ENCODE results near the gene TMEM175.

Gene TMEM175

DNA sequence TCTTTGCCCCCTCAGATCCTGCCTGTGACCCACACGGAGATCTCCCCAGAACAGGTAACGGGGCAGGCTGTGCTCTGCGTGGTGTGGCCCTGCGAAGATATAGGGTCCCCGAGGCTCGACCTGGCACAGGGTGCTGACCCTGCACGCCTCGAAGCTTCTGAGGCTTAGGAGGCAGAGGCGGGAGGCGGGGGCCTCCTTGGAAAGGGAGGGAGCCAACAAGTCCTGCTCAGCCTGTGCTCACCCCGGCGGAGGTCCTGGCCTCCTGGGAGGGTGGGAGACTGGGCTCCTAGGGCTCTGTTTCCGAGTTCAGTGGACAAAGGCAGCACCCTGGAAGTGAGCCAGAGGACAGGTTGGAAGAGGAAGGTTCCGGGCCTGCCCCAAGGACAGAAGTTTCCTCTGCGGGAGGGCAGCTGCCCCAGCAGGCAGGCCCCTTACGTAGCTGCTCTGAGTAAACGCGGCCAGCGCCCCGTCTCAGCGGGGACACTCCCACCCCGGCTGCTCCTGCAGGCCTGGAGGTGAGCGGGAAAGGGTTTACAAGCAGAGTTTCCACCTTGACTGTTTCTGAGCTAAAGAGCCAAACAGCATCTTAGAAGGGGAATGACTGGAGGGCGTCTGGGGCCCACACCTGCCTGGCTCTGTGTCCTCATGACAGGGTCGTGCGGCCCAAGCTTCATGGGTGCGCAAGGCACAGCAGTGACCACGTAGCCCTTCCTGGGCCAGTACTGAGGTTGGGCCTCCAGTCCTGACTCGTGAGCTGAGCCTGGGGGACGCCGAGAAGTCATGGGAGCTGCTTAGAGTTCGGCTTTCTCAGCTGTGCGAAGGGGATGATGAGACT lies 16.1 kb downstream of the TMEM175 start:
- DNase-seq = no peak

DNA sequence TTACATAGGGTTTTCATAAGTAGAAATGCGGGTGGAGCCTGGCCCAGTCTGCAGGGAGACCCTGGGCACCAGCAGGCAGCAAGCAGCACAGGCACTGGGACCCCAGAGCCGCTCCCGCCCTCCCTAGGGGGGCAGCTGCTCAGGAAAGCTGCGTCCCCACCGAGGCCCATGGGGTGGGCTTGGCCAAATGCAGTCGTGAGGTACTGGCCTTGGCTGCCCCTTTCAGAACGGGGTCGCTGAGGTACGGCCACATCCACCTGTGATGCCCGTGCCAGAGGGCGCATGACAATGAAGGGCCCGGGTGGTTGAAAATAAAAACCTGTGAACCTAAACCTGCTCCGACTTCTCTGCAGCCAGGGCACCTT lies 16.7 kb downstream of the TMEM175 start:
- no peak for DNase-seq

DNA sequence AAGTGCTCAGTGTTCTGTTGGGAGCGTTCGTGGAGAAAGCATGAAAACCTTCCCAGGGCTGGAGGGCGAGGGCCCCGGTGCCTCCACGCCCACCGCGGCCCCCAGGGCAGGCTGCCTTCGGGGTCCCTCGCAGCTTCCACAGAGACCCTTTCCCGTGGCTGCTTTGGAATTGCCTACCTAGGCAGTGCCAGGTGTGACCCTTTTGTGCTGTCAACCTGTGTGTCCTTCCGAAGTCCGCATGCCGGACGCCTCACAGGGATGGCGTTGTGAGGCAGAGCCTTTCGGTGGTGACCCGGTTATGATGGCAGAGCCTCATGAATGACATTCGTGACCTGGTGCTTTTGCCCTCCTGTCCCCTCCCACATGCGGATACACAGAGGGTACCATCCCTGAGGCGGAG lies 17.4 kb downstream of the TMEM175 start:
- no peak for DNase-seq

DNA sequence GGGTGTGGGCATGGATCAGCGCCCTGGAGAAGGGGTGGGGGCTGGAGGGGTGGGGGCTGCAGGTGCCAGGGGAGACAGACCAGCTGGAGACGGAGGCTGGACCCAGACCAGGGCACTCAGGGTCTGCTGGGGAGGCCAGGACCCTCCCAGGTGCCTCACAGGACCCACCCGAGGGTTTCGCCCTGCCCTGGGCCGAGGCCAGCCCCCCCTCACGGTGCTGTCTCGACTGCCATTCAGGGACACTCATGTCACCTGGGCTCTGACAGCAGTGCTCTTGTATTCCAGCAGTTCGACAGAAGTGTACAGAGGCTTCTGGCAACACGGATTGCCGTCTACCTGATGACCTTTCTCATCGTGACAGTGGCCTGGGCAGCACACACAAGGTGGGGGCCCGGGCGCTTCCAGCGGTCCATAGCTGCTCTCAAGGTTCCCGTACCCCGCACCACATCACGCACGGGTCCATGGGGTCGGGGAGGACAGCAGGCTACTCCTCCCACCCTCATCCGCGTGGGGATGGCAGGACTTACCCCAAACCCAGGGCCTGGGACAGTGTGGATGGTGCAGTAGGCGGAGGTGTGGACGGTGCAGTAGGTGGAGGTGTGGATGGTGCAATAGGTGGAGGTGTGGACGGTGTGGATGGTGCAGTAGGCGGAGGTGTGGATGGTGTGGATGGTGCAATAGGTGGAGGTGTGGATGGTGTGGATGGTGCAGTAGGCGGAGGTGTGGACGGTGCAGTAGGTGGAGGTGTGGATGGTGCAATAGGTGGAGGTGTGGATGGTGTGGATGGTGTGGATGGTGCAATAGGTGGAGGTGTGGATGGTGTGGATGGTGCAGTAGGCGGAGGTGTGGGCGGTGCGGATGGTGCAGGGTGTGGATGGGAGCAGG lies 18.1 kb downstream of the TMEM175 start:
- DNase-seq = no peak

DNA sequence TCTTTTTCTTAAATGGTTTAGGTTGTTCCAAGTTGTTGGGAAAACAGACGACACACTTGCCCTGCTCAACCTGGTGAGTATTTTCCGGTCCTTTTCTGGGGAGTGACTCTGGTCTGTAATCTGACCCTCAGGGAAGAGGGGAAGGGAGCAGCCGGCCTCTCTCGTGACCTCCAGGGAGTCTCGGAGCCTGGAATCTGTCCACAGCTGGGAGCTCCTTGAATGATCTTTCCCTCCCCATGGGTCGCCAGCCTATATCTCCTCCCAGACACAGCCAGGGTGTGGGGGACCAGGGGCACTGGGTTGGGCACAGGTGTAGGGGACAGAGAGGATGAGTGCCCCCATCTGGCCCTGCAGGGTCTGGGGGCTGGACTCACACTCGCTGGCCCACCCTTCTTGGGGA lies 18.9 kb downstream of the TMEM175 start:
- no peak for DNase-seq

DNA sequence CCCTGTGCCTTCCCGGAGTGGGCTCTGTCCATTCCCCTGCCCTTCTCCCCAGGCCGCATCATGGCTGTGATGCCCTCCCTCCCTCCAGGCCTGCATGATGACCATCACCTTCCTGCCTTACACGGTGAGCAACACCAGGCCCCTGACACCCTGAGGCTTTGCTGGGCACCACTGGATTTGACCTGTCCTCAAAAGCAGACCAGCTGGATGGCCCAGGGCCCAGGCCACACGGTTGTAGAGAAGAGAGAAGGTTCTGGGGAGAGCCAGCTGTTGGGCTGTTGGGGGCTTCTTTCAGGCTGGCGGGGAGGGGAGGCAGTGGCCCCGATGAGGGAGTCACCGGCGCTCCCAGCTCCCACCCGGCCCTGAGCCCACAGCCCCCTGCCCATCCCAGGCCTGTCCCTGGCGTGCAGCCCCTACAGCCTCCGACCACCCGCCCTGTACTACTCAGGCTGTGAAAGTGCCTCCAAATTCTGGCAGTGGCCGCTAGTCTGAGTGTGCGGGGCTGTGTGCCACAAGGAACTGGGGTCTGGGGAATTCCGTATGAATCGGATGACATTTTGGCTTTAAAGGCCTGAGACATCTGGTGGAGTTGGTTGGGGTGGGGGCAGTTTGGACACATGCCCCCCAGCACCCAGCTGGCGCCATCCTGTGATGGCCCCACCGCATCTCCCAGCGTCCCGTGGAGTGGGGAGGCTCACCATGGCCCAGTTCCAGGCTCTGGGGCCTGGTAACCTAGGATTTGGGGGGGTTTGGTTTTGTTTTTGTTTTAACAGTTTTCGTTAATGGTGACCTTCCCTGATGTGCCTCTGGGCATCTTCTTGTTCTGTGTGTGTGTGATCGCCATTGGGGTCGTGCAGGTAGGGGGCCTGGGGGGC lies 19.6 kb downstream of the TMEM175 start:
- no peak for DNase-seq

DNA sequence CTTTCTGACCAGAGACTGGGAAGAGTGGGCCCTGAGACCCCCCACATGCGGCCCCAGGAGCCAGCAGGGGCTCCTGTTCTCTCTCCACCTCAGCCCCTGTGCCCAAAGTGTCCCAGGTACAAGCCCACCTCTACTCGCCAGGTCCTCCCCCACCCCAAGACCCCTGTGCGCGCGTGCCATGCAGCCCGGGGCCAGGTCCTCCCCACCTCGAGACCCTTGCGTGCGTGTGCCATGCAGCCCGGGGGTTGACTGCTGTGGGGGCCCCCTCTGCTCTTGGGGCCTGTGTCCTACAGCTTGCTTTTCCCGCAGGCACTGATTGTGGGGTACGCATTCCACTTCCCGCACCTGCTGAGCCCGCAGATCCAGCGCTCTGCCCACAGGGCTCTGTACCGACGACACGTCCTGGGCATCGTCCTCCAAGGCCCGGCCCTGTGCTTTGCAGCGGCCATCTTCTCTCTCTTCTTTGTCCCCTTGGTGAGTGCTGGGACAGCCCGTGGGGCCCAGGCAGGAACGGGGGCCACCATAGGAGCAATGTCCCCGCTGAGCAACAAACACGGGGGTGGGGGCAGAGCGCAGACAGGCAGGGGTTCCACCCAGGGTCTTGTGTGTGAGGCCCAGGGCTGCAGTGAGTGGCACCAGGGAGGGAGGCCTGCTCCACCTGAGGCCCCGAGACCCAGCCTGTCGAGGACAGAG lies 20.8 kb downstream of the TMEM175 start:
- no peak for DNase-seq

DNA sequence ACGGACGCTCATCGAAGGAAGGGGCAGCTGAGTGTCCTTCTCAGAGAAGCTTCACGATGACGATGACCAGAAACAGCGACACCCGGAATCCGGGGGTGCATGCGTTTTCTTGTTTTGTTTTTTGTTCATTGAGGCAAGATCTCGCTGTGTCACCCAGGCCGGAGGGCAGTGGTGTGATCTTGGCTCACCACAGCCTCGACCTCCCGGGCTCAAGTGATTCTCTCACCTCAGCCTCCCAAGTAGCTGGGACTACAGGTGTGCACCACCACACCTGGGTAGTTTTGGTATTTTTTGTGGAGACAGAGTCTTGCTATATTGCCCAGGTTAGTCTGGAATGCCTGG lies 21.3 kb downstream of the TMEM175 start:
- DNase-seq = no peak

DNA sequence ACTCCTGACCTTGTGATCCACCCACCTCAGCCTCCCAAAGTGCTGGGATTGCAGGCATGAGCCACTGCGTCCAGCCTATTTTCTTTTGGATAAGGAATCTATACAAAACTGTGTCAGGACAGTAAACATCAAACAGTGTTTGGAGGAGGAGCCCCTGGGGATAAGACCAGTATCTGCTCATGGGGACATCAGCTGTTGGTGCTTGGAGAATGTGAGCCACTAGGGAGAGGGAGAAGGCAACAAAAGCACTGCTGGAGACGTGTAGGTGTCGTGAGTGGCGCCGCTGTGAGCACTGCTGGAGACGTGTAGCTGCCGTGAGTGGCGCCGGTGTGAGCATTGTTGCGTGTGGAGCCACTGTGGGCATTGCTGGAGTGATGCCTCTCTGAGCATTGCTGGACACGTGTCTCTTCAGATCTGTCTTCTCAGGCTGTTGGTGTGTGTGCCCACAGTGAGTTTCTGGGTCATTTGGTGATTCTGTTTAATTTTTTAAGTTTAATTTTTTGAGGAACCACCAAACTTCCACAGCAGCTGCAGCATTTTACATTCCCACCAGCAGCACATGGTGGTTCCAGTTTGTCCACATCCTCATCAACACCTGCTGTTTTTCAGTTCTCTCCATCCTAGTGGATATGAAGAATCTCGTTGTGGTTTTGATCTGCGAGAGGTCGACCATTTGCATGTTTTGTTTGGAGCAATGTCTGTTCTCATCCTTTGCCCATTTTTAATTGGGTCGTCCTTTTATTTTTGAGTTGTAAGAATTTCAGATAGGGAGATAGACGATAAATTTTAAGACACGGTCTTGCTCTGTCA lies 22.2 kb downstream of the TMEM175 start:
- no peak for DNase-seq

DNA sequence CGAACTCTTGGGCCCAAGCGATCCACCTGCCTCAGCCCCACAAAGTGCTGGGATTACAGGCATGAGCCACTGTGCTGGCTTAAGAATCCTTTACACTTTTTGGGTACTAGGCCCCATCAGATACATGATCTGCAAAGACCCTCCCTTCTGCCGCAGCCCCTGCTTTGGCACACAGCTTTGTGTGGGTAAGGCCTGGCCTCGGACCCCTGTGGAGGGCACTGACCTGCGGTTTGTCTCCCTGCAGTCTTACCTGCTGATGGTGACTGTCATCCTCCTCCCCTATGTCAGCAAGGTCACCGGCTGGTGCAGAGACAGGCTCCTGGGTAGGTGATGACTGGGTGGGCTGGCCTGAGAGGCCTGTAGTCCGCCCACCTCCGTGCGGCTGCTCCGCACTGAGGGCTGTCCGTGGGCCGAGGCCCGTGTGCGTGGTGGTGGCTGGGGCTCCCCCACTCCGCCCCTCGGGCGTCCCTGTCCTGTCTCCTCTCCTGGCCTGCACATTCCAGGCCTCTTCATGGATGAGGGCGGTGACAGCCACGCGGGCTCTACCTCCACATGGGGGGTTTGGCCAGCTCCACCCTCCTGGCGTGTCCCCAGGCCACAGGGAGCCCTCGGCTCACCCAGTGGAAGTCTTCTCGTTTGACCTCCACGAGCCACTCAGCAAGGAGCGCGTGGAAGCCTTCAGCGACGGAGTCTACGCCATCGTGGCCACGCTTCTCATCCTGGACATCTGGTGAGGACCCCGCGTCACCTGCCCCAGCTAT lies 23.1 kb downstream of the TMEM175 start:
- no peak for DNase-seq

DNA sequence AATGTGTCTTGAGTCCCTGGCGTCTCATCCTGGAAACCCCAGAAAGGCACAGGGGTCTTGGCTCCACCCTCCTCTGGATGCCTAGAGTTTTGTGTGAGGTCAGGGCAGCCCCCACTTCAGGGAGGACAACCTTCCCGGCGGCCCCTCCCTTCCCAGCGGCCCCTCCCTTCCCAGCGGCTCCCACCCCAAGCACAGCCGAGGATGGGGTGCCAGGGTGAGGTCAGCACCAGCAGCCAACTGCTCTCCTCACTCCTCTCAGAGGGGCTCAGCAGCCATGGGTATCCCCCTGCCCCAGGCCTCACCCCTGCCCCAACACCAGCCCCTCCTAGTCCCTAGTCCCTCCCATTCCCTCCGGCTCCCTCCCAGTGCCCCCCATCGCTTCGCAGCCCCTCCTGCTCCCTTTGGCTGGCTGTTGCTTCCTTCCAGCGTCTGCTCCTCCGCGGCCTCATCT lies 23.7 kb downstream of the TMEM175 start:
- DNase-seq = no peak

DNA sequence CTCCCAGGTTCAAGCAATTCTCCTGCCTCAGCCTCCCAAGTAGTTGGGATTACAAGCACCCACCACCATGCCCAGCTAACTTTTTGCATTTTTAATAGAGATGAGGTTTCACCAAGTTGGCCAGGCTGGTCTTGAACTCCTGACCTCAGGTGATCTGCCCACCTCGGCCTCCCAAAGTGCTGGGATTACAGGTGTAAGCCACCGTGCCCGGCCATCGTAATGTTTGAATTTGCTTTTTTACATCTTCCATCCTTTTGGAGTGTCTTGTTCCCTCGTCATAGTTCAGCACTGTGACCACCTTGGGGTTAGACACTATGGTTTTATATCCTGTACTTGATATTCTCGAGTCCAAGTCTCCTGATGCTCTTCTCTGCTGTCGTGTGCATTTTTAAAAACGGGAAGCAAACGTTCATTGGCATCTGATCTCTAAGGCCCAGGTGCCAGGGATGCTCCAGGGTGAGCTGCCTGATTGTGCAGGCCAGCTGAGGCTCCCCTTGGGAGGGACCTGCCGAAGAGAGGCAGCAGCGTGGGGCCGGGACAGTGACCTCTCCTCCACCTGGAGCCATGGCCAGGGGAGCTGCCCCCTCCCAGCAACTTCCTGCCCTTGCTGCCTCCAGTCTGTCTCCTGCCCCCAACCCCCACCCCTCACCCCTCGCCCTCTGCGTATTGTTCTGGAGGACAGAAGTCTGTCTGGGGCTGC lies 24.4 kb downstream of the TMEM175 start:
- DNase-seq = no peak

DNA sequence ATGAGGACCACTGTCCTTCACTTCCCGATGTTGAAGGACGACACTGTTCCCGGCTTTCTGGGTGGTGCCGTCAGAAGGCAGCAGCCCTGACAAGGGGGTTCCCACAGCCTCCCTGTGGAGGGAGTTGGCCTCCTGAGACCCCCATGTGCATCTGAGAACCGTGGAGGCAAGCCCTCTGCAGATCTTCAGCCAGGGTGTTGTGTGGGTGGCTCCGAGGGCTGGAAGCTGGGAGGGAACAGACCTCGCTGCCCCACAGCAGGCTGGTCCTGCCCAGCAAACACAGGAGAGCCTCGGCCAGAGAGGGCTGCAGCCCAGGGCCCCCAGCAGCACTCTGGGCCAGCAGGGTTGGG lies 24.9 kb downstream of the TMEM175 start:
- DNase-seq = no peak

DNA sequence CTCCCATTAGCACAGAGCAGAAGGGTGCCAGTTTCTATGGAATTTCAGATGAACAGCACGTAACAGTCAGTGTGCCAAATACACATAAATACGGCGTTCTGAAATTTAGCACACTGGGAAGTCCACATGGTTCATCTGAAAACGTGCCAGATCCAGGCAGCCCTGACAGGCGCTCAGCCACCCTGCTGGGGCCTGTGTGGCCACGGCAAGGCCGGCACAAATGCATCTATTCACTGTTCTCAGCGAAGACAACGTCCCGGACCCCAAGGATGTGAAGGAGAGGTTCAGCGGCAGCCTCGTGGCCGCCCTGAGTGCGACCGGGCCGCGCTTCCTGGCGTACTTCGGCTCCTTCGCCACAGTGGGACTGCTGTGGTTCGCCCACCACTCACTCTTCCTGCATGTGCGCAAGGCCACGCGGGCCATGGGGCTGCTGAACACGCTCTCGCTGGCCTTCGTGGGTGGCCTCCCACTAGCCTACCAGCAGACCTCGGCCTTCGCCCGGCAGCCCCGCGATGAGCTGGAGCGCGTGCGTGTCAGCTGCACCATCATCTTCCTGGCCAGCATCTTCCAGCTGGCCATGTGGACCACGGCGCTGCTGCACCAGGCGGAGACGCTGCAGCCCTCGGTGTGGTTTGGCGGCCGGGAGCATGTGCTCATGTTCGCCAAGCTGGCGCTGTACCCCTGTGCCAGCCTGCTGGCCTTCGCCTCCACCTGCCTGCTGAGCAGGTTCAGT lies 25.5 kb downstream of the TMEM175 start:
- no peak for DNase-seq

DNA sequence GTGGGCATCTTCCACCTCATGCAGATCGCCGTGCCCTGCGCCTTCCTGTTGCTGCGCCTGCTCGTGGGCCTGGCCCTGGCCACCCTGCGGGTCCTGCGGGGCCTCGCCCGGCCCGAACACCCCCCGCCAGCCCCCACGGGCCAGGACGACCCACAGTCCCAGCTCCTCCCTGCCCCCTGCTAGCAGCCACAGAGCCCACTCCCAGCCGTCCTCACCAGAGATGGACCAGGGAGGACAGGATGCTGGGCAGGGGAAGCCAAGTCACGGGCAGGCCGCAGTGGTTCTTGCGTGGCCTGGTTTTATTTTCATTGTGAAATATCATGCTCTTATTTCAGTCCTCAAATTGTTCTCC lies 26.0 kb downstream of the TMEM175 start:
- no peak for DNase-seq

DNA sequence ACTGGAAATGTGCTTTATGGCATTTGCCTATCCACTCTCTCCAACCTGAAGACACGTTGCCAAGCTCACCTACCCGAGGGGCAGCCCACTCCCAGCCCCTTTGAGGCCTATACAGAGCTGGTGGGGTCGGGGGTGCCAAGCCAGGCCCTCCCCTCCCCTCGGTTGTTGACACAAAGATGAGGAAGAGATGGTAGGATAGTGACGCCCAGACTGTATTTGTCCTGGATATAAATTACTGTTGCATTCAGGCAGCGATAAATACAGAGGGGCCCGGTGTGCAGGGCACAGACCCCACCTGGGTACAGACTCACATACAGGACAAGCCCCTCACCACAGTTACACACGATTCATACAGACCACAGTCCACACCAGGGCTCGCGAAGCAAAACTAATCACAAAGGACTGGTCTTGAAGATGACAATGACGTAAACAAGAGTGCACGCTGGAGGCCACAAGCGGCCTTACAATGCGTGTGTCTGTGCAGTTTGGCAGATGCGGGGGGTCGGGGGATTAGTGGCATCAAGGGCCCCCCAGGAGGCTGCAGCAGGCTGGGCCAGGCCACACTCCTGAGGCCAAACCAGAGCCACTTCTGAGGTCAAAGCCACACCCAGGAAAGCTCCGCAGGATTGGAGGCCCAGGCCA lies 26.6 kb downstream of the TMEM175 start:
- DNase-seq = no peak

DNA sequence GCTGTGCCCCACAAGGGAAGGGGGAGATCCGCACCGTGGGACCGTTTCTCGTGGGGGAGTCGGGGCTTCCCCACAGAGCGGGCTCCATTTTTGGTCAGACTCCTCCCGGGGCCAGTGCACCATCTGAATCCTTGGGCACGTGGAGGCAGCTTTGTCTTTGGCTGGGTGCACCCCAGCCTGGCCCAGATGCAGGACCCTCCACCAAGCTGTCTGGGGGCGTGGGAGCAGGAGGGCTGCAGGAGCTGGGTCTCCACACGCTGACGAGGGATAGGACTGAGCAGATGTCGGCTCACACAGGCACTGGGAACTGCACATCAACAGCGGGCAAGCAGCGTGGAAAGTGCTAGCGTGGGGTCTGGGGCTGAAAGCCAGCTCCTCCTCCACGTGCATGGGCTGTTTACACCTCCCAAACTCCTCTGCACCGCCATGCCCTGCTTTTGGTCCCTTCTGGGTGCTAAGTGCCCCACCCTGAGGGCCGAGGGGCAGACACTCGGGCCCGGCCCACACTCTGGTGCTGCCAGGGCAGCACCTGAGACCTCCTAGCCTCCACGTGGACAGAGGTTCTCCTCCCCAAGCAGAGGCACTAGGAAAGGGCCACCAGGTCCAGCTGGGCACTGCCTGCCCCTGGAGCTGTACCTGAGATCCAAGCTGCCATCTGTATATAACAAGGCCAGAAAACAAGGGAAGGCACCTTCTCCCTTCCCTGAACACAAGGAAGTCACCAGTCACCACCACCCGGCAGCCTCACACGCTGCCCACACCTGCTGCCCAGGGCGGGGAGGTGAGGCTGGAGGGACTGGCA lies 27.3 kb downstream of the TMEM175 start:
- no peak for DNase-seq

DNA sequence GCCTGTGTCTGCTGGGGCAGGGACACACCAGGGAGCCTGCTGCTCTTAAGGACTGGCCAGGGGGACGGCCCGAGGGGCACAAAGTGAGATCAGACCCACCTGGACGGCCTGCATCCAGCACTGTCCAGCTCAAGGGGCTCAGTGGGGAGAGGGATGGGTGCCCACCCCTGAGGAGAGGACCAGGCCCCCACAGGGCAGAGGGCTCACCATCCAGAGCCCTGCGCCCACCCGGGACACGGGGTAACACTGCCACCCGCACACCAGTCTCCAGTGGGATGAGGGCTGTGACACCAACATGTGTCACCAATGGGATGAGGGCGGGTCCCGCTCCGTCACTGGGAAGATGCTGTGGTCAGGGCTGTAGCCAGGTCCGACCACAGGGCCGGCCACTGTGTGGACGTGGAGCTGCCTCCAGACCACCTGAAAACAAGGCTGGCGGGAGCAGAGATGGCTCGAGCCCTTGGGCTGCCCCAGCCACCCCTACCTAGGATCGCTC lies 27.9 kb downstream of the TMEM175 start:
- DNase-seq = no peak
